NCI-H748 (cell line): ENCODE results near the gene LGALS9C.
"Not testable (repeated sequence)": the region's sequence is repeated elsewhere in the genome, so short reads cannot be mapped to it uniquely, and the experiment has no call there.

Experiments
- DNase-seq: peaks from one replicate; lab custom pipeline; 2025; ENCODE audit not compliant: unreplicated experiment; lab: John Stamatoyannopoulos, UW

The LGALS9C gene

GRCh38 chr17:18478362-18478761 lies 1.8 kb downstream of the LGALS9C start:
- not testable (repeated sequence) for DNase-seq

- not testable (repeated sequence) for DNase-seq
Measured at GRCh38 chr17:18478977-18479595, 2.5 kb downstream of the LGALS9C start.

DNA sequence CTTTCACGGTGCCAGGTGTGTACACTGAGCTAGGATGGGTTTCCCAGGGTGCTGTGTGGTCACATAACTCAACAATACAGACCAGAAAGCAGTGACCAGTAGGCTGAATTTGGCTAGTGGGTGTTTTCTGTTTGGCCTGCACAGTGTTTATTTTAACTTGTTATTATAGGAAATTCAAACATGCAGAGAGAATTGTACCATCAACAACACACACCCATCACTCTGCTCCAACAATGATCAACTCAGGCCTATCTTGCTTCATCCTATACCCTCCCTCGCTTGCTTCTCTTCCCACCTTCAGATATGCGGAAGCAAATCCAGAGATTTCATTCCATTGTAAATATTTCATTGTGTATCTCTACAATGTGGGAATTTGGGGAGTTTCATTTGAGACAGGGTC lies 5.2 kb downstream of the LGALS9C start:
- DNase-seq = not testable (repeated sequence)

- DNase-seq = not testable (repeated sequence)
Measured at GRCh38 chr17:18485936-18486464, 9.4 kb downstream of the LGALS9C start.

- not testable (repeated sequence) for DNase-seq
Measured at GRCh38 chr17:18487633-18488032, 11.0 kb downstream of the LGALS9C start.

GRCh38 chr17:18488622-18489021 lies 12.0 kb downstream of the LGALS9C start:
- DNase-seq = not testable (repeated sequence)

DNA sequence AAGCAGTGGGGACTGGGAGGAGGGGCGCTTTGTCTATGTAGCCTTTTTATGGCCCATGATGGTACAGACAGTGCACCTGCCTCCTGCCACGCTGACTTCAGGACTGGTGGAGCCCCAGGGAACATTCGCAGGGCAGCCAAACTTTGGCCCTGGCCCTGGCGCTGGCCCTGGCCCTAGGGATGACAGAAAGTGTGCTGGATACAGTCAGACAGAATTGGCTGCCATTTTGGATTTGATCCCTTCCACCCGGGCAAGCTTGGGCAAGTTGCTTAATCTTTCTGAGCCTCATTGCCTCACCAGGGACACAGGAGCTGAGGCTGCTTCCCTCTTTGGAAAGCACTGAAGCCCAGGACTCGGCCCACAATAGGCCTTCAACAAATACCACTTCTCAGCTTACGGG lies 13.4 kb downstream of the LGALS9C start:
- not testable (repeated sequence) for DNase-seq

GRCh38 chr17:18492712-18493480 lies 16.3 kb downstream of the LGALS9C start:
- not testable (repeated sequence) for DNase-seq

DNA sequence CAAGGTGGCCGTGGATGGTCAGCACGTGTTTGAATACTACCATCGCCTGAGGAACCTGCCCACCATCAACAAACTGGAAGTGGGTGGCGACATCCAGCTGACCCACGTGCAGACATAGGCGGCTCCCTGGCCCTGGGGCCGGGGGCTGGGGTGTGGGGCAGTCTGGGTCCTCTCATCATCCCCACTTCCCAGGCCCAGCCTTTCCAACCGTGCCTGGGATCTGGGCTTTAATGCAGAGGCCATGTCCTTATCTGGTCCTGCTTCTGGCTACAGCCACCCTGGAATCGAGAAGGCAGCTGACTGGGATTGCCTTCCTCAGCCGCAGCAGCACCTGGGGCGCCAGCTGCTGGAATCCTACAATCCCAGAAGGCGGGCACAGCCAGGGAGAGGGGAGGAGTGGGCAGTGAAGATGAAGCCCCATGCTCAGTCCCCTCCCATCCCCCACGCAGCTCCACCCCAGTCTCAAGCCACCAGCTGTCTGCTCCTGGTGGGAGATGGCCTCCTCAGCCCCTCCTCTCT lies 17.7 kb downstream of the LGALS9C start:
- DNase-seq = not testable (repeated sequence)

GRCh38 chr17:18497044-18497443 lies 20.5 kb downstream of the LGALS9C start:
- DNase-seq = not testable (repeated sequence)

DNA sequence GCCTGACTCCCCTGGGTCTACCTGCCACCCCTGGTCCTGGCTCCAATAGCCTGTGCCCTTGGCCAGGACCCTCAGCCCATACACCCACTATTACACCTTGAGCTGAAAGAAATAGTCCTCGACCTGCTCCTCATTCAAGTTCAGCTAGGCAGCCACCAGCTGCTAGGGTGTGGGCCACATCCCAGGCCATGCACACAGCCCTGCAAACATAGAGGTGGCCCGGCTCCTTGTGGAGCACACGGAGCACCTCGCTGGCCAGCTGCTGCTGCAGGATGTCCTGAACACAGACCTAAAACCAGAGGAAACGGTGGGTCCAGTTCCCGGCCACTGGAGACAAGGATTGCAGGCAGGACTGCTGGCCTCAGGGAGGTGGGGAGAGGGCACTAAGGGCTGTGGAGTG lies 22.5 kb downstream of the LGALS9C start:
- not testable (repeated sequence) for DNase-seq

GRCh38 chr17:18499756-18500155 lies 23.2 kb downstream of the LGALS9C start:
- DNase-seq = not testable (repeated sequence)

DNA sequence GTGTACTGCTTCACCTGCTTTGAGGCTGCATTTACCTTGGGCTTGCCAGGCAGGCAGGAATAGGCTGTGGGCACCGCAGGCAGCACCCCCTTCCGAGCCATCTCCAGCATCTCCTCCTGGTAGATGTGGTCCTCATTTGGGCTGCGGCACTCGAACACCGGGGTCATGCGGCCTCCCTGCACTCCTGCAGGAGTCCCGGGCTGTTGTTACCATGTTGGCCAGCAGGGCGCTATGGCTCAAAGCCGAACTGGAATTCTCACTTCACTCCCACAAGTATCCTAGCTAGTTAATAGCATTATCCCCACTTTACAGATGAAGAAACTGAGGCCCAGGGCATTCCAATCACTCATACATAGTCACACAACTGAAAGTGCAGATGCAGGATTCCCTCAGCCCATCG lies 23.7 kb downstream of the LGALS9C start:
- DNase-seq = not testable (repeated sequence)

GRCh38 chr17:18500816-18501215 lies 24.2 kb downstream of the LGALS9C start:
- not testable (repeated sequence) for DNase-seq

DNA sequence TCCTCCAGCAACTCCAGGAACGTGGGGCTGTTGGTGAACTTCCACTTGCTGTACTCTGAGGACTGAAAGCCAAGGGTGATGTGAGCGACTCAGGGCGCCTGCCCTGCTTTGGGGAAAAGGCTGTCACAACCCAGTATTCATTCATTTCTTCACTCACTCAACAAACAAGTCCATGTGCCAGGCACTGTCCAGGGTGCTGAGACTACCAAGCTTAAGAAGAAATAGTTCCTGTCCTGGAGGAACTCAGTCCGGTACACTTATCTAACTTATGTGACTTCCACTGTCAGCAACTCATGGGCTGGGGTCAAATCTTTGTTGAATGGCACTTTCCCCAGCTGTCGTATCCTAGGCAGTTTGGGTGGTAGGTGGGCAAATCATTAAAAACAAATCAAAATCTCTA lies 26.6 kb downstream of the LGALS9C start:
- not testable (repeated sequence) for DNase-seq

DNA sequence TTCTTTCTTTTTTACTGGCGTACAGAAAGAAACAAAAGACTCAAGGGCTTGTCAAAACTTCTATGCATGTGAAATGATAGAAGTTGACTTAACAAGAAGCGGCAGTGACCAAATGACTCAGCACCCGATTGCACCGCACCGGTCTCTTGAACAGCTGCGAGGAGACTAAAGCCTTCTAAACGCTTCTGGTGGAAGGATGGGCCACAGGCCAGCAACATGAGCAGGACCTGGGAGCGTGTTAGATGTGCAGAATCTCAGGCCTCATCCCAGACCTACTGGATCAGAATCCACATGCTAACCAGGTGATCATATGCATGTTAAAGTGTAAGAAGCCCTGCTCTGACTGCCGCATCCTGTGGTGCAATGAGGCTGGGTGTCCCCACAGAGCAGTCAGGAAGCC lies 31.1 kb downstream of the LGALS9C start:
- not testable (repeated sequence) for DNase-seq

- DNase-seq = not testable (repeated sequence)
Measured at GRCh38 chr17:18508667-18509066, 32.1 kb downstream of the LGALS9C start.

DNA sequence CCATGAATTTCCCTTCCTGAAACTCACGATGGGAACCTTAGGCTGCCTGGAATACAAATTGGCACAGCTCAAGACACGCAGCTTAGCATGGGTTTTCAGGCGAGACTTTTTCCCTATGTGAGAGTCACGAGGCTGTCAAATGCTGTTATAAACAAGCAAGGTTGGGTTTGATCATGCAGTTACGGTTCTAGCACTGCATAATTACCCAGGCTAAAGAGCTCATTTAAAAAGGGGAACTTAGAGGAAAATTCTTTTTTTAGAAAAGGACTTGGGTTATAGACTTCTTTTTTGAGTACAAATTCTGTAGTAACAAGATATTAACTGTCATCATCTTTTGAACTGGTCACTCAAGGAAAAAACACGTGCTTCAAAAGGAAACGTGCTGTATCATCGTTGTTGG lies 44.5 kb downstream of the LGALS9C start:
- not testable (repeated sequence) for DNase-seq

DNA sequence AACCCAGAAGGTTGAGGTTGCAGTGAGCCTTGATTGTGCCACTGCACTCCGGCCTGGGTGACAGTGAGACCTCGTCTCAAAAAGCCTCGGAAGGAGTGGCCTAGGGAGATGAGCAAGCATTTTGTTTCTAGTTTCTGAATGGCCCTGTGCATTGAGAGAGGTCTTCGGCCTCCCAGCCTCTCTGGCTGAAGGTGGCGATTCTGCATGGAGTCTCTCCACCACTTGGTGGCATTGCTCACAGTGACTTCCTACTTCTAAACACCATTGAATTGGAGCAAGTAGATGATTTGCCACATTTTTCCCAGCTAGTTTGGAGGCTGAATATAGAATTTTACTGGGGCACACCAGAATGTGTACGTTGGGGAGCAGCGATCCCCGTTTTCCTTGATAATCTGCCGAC lies 48.4 kb downstream of the LGALS9C start:
- not testable (repeated sequence) for DNase-seq

DNA sequence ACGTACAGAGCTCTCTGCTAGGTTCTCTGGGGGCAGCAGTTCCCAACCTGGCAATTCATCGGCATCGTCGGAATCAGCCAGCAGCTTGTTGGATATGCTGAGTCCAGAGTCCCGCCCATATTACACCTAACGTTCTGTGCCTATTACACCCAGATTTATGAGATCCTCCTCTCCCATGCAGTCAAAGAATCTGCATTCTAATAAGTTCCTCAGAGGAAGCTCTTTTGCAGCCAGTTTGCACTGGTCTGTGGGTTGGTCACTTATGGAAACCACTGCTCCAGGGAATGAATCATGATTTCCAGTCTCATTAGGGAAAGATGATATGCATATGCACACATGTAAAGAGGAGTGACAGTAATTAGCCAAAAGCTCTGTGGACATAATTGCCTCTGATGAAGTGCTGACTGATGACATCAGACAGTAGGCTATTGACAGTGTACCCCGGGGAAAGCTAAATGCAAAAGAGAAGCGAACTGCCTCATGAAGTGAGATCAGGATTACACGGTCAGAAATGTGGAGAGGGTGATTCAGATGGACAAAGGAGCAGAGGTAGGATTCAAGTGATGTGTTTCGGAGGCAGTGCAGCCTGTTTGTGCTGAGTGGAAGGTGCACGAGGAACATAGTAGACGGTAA lies 49.7 kb downstream of the LGALS9C start:
- DNase-seq = not testable (repeated sequence)

GRCh38 chr17:18527354-18527753 lies 50.8 kb downstream of the LGALS9C start:
- DNase-seq = not testable (repeated sequence)
